Neural progenitor cell (in vitro differentiated cells): Measurements from ENCODE around the gene ATXN7L1. TPM values are rescaled to one million over a fixed set of nuclear protein-coding genes. Genes with fewer than 3 reads are reported as not detected.
A peak's percentile ranks its signal among the peaks of the same experiment; 100 is the strongest.
"Not testable (repeated sequence)": the region's sequence is repeated elsewhere in the genome, so short reads cannot be mapped to it uniquely, and the experiment has no call there.

Experiments used
- DNase-seq: peaks from one replicate; pipeline ENCODE4 v3.0.0-alpha.2; 2016; ENCODE audit warnings: low spot score
- H2AFZ ChIP-seq: fragments of 200-600 bp; sonication (generic); replicated peaks from 2 replicates; pipeline ENCODE4 v1.6.1; 2016; ENCODE audit warnings: antibody characterized with exemption
- H3F3A ChIP-seq: fragments of 200-600 bp; sonication (generic); 2 replicates; pipeline ENCODE4 v1.6.1; 2016; ENCODE audit warnings: antibody characterized with exemption, low read depth
- H3K27ac ChIP-seq: fragments of 200-600 bp; sonication (generic); 2 replicates; pipeline ENCODE4 v1.5.1; 2016; ENCODE audit warnings: mild to moderate bottlenecking
- H3K27me3 ChIP-seq: fragments of 200-600 bp; sonication (generic); 2 replicates; pipeline ENCODE4 v1.6.1; 2016; ENCODE audit warnings: mild to moderate bottlenecking, moderate library complexity
- H3K36me3 ChIP-seq: fragments of 200-600 bp; sonication (generic); 2 replicates; pipeline ENCODE4 v1.5.1; 2016
- H3K4me1 ChIP-seq: fragments of 200-600 bp; sonication (generic); 2 replicates; pipeline ENCODE4 v1.6.1; 2016; ENCODE audit warnings: mixed run types
- H3K4me2 ChIP-seq: fragments of 200-600 bp; sonication (generic); 2 replicates; pipeline ENCODE4 v1.6.1; 2016
- H3K4me3 ChIP-seq: fragments of 200-600 bp; sonication (generic); 2 replicates; pipeline ENCODE4 v1.5.1; 2016
- H3K79me2 ChIP-seq: fragments of 200-600 bp; sonication (generic); 2 replicates; pipeline ENCODE4 v1.6.1; 2016; ENCODE audit warnings: low read depth
- H3K9ac ChIP-seq: fragments of 200-600 bp; sonication (generic); 2 replicates; pipeline ENCODE4 v1.6.1; 2016
- H3K9me3 ChIP-seq: fragments of 200-600 bp; sonication (generic); 2 replicates; pipeline ENCODE4 v1.5.1; 2016; ENCODE audit warnings: low read depth
- H4K20me1 ChIP-seq: fragments of 200-600 bp; sonication (generic); 2 replicates; pipeline ENCODE4 v1.6.1; 2016; ENCODE audit warnings: low read depth
- H3K27ac Mint-ChIP-seq: 3 replicates; pipeline ENCODE4 v1.8.0; 2021; ENCODE audit warnings: mixed read lengths
- H3K27me3 Mint-ChIP-seq: 2 replicates; pipeline ENCODE4 v1.8.0; 2022; ENCODE audit warnings: low read depth, mild to moderate bottlenecking, inconsistent platforms, moderate library complexity, mixed read lengths; ENCODE audit not compliant: insufficient read depth
- H3K36me3 Mint-ChIP-seq: 3 replicates; pipeline ENCODE4 v1.8.0; 2021; ENCODE audit warnings: mixed read lengths
- H3K4me1 Mint-ChIP-seq: 3 replicates; pipeline ENCODE4 v1.8.0; 2021; ENCODE audit warnings: mixed read lengths
- H3K4me3 Mint-ChIP-seq: 3 replicates; pipeline ENCODE4 v1.8.0; 2021; ENCODE audit warnings: mild to moderate bottlenecking, moderate library complexity, mixed read lengths
- H3K9me3 Mint-ChIP-seq: 3 replicates; pipeline ENCODE4 v1.8.0; 2020; ENCODE audit warnings: mixed read lengths
- EZH2 ChIP-seq: fragments of 200-600 bp; sonication (generic); IDR thresholded peaks from 2 replicates; pipeline ENCODE4 v1.6.1; 2017; ENCODE audit warnings: antibody characterized with exemption, mild to moderate bottlenecking, moderate library complexity
- EZH2phosphoT487 ChIP-seq: fragments of 200-600 bp; sonication (generic); IDR thresholded peaks from 2 replicates; pipeline ENCODE4 v1.6.1; 2017; ENCODE audit warnings: antibody characterized with exemption
- total RNA-seq: library from RNA; depleted of rRNA; stranded (reverse); fragments of >200 nt; gene quantifications from 2 replicates; pipeline ENCODE4 v1.2.3, GENCODE V29; 2015; ENCODE audit warnings: low replicate concordance
- TF ChIP-seq, protein P1 (sequence below): fragments of 200-600 bp; sonication (generic); IDR thresholded peaks from 2 replicates; pipeline ENCODE4 v1.5.1; 2017; ENCODE audit warnings: antibody characterized with exemption, mild to moderate bottlenecking

The ATXN7L1 gene
- total RNA-seq, 1 donor from 2014 or later = 5.9 TPM

DNA sequence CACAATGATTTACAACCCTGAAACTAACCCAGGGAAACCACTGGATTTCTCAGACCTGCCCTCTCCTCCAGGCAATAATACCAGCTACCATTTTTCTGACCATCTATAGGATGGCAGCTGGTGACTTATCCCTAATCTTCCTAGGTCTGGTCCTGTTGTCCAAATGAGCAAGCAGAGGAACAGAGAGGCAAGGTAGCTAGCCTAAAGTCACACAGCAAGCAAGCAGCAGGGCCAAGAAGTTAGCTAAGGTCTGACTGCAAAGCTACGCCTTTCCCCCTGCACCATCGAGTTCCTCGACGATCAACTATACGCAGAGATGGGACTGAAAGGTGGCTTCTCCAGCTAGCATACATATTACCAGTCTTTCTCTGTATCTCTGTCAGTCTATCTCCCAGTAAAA is 25.3 kb downstream of the ATXN7L1 start:
- Histone ChIP-seq H2AFZ (no peak overlapping the region), H3K27me3 (no peaks in the 10 kb centered on the region), H3K36me3 (no peaks in the 10 kb centered on the region), H3F3A (peaks cover 7% of the 10 kb centered on the region), H4K20me1 (peaks cover 18% of the 10 kb centered on the region), H3K27ac (no peak overlapping the region), H3K4me1 (peaks cover 14% of the 10 kb centered on the region), H3K4me3 (no peak overlapping the region), H3K4me2 (no peak overlapping the region), H3K9ac (no peak overlapping the region), H3K9me3 (no peaks in the 10 kb centered on the region), H3K79me2 (peaks cover 5% of the 10 kb centered on the region)
- Mint-ChIP-seq H3K27ac (no peak overlapping the region), H3K36me3 (peaks cover 13% of the 10 kb centered on the region), H3K27me3 (peaks cover 2% of the 10 kb centered on the region), H3K4me1 (peaks cover 23% of the 10 kb centered on the region), H3K9me3 (peaks cover 4% of the 10 kb centered on the region), H3K4me3 (no peak overlapping the region)
- DNase-seq = no peak
- TF ChIP-seq EZH2phosphoT487 = no peak
- TF ChIP-seq, protein P1, sequence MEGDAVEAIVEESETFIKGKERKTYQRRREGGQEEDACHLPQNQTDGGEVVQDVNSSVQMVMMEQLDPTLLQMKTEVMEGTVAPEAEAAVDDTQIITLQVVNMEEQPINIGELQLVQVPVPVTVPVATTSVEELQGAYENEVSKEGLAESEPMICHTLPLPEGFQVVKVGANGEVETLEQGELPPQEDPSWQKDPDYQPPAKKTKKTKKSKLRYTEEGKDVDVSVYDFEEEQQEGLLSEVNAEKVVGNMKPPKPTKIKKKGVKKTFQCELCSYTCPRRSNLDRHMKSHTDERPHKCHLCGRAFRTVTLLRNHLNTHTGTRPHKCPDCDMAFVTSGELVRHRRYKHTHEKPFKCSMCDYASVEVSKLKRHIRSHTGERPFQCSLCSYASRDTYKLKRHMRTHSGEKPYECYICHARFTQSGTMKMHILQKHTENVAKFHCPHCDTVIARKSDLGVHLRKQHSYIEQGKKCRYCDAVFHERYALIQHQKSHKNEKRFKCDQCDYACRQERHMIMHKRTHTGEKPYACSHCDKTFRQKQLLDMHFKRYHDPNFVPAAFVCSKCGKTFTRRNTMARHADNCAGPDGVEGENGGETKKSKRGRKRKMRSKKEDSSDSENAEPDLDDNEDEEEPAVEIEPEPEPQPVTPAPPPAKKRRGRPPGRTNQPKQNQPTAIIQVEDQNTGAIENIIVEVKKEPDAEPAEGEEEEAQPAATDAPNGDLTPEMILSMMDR = no peak
- TF ChIP-seq EZH2 = no peak

DNA sequence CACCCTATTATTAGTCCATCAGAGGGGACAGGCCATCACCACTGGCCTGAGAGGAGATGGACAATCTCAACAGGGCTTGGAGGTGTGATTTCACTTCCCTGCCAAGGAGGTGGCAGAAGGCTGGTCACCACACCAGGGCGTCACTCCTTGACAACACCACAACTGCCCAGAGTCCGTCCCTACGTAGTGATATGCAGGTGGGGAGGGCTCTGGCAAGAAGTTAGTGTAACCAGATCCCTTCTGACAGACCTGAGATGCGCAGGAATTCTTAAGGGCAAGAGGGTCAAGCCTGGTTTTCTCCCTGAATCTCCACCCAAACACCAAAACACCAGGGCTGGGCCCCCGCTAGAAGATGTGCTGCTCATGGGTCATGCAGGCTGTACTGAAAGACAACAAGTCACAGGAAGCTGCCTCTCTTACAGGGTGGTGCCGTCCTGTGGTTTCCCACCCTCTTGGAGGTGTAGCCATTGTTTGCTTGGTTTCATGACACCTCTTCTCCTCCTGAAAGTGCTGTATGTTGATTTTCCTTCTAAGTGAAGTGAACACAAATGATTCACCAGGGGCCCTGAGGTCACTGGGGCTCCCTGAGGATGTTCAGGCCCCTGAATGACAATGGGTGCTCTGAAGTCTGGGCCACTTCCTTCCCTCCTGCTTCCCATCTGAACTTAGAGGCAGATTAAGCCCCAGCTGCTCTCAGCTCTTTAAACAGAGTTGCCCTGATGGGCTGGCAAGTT is 27.1 kb downstream of the ATXN7L1 start:
- H3K4me1 Mint-ChIP-seq = peaks cover 20% of the 10 kb centered on the region
- H3K27me3 Mint-ChIP-seq = no peaks in the 10 kb centered on the region
- Histone ChIP-seq H3K4me2 (peak overlapping the region; percentile 22), H3K27me3 (no peaks in the 10 kb centered on the region), H3K9ac (no peak overlapping the region), H4K20me1 (peaks cover 18% of the 10 kb centered on the region), H3K4me1 (peaks cover 14% of the 10 kb centered on the region), H3K36me3 (no peaks in the 10 kb centered on the region), H3F3A (peaks cover 6% of the 10 kb centered on the region), H3K4me3 (no peak overlapping the region), H3K79me2 (peaks cover 5% of the 10 kb centered on the region), H3K9me3 (no peaks in the 10 kb centered on the region), H3K27ac (no peak overlapping the region), H2AFZ (no peak overlapping the region)
- TF ChIP-seq EZH2phosphoT487 (no peak), EZH2 (no peak)
- TF ChIP-seq, protein P1 = no peak
- no peak for DNase-seq
- H3K36me3 Mint-ChIP-seq = peaks cover 17% of the 10 kb centered on the region
- H3K9me3 Mint-ChIP-seq = peaks cover 4% of the 10 kb centered on the region
- H3K27ac Mint-ChIP-seq = no peak overlapping the region
- H3K4me3 Mint-ChIP-seq = no peak overlapping the region

DNA sequence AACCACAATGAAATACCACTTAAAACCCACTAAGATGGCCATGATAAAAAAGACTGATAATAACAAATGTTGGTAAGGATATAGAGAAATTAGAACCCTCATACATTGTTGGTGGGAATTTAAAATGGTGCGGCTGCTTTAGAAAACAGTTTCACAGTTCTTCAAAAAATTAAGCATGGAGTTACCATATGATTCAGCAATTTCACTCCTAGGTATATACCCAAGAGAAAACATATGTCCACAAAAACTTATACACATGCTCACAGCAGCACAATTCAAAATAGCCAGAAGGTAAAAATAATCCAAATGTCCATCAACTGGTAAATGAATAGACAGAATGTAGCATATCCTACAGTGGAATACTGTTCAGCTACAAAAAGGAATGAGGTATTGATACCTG is 30.0 kb downstream of the ATXN7L1 start:
- Mint-ChIP-seq H3K27me3 (no peaks in the 10 kb centered on the region), H3K4me1 (peaks cover 4% of the 10 kb centered on the region), H3K27ac (no peak overlapping the region), H3K4me3 (no peak overlapping the region), H3K9me3 (peaks cover 4% of the 10 kb centered on the region), H3K36me3 (peaks cover 20% of the 10 kb centered on the region)
- Histone ChIP-seq H3K9ac (no peak overlapping the region), H3K79me2 (peaks cover 5% of the 10 kb centered on the region), H3F3A (peaks cover 5% of the 10 kb centered on the region), H3K36me3 (no peaks in the 10 kb centered on the region), H2AFZ (no peak overlapping the region), H4K20me1 (peaks cover 18% of the 10 kb centered on the region), H3K4me2 (no peak overlapping the region), H3K27me3 (no peaks in the 10 kb centered on the region), H3K27ac (no peak overlapping the region), H3K9me3 (no peaks in the 10 kb centered on the region), H3K4me3 (no peak overlapping the region), H3K4me1 (peaks cover 9% of the 10 kb centered on the region)
- TF ChIP-seq, protein P1 = no peak
- TF ChIP-seq EZH2 (no peak), EZH2phosphoT487 (no peak)
- no peak for DNase-seq

DNA sequence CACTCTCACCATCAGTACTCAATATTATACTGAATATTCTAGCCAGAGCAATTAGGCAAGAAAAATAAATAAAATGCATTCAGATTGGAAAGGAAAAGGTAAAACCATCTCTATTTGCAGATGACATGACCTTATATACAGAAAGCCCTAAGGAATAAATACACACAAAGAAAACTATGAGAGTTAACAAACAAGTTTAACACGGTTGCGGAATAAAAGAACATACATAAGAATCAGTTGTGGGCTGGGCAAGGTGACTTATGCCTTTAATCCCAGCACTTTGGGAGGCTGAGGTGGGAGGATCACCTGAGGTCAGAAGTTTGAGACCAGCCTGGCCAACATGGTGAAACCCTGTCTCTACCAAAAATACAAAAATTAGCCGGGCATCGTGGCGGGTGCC is 31.7 kb downstream of the ATXN7L1 start:
- H3F3A ChIP-seq, H3K36me3 ChIP-seq, H3K27me3 ChIP-seq, H3K4me2 ChIP-seq, H3K79me2 ChIP-seq, H3K27me3 Mint-ChIP-seq, H3K27ac ChIP-seq, DNase-seq, H3K9me3 ChIP-seq, H3K9ac ChIP-seq, H3K4me3 Mint-ChIP-seq, H2AFZ ChIP-seq, H3K4me3 ChIP-seq, H3K27ac Mint-ChIP-seq, H3K4me1 ChIP-seq, H3K4me1 Mint-ChIP-seq, H3K9me3 Mint-ChIP-seq: not testable (repeated sequence)
- H4K20me1 ChIP-seq = peaks cover 13% of the 10 kb centered on the region
- peaks cover 20% of the 10 kb centered on the region for H3K36me3 Mint-ChIP-seq
